IMR-90 (cell line): ENCODE measurements around the gene INO80E. TPM values are rescaled to one million over a fixed set of nuclear protein-coding genes. Genes with fewer than 3 reads are reported as not detected.

ENCODE experiments used
- ATAC-seq: fragments of 200-7000 bp; cut with Tn5 transposase; 2 replicates; pipeline ENCODE4 v1.9.1; 2020; ENCODE audit warnings: low read depth, mild to moderate bottlenecking, moderate library complexity
- BruUV-seq: library from RNA; stranded (reverse); fragments of 400-500 nt; replicated peaks from 2 replicates; lab custom pipeline; 2021; lab: Mats Ljungman, UMichigan
- CTCF ChIA-PET: fragments of 300-600 bp; formaldehyde crosslinking; extraction: SDS; loops from one replicate; lab custom pipeline; 2021; ENCODE audit warnings: antibody characterized with exemption; lab: Yijun Ruan, JAX
- POLR2A ChIA-PET: fragments of 300-600 bp; sonication (Branson Sonifier 250); formaldehyde crosslinking; loops from one replicate; lab custom pipeline; 2022; ENCODE audit warnings: antibody characterized with exemption; ENCODE audit not compliant: unreplicated experiment; lab: Charles Lee
- DNase-seq: peaks from one replicate; pipeline ENCODE4 v3.0.0; 2013
- H2AFZ ChIP-seq: replicated peaks from 2 replicates; pipeline ENCODE3; 2013; ENCODE audit warnings: low read length, mild to moderate bottlenecking; ENCODE audit not compliant: poor library complexity
- H2AK5ac ChIP-seq: 2 replicates; pipeline ENCODE4 v1.6.1; 2013; ENCODE audit warnings: low read depth, low read length, inconsistent platforms
- H2AK9ac ChIP-seq: replicated peaks from 2 replicates; pipeline ENCODE3; 2013; ENCODE audit warnings: mild to moderate bottlenecking, low read depth, low read length, moderate library complexity; ENCODE audit not compliant: poor library complexity
- H2BK120ac ChIP-seq: 2 replicates; pipeline ENCODE4 v1.6.1; 2013; ENCODE audit warnings: low read depth, low read length, inconsistent platforms
- H2BK15ac ChIP-seq: 3 replicates; pipeline ENCODE4 v1.6.1; 2013; ENCODE audit warnings: low read depth, low read length, inconsistent platforms
- H2BK20ac ChIP-seq: 2 replicates; pipeline ENCODE4 v1.6.1; 2013; ENCODE audit warnings: low read depth, mild to moderate bottlenecking, inconsistent platforms, low read length, moderate library complexity
- H2BK5ac ChIP-seq: 2 replicates; pipeline ENCODE4 v1.6.1; 2013; ENCODE audit warnings: mild to moderate bottlenecking, low read depth, low read length, inconsistent platforms; ENCODE audit not compliant: poor library complexity, severe bottlenecking
- H3K14ac ChIP-seq: replicated peaks from 2 replicates; pipeline ENCODE4 v1.6.1; 2013; ENCODE audit warnings: low read depth, low read length, inconsistent platforms
- H3K18ac ChIP-seq: 2 replicates; pipeline ENCODE4 v1.6.1; 2013; ENCODE audit warnings: low read depth, low read length, control low read depth
- H3K23ac ChIP-seq: 2 replicates; pipeline ENCODE4 v1.6.1; 2013; ENCODE audit warnings: low read depth, low read length, inconsistent platforms
- H3K27ac ChIP-seq: 2 replicates; pipeline ENCODE4 v1.5.1; 2013; ENCODE audit warnings: mild to moderate bottlenecking, control low read depth, low read length; ENCODE audit not compliant: insufficient read depth
- H3K27me3 ChIP-seq: 2 replicates; pipeline ENCODE4 v1.6.1; 2013; ENCODE audit warnings: low read length; ENCODE audit not compliant: control insufficient read depth, insufficient read depth
- H3K36me3 ChIP-seq: 2 replicates; pipeline ENCODE4 v1.6.1; 2013; ENCODE audit warnings: low read length, mixed read lengths; ENCODE audit not compliant: control insufficient read depth, insufficient read depth
- H3K4ac ChIP-seq: 2 replicates; pipeline ENCODE4 v1.6.1; 2013; ENCODE audit warnings: low read depth, low read length, inconsistent platforms
- H3K4me1 ChIP-seq: 2 replicates; pipeline ENCODE4 v1.6.1; 2013; ENCODE audit warnings: low read length, mixed read lengths; ENCODE audit not compliant: control insufficient read depth, insufficient read depth
- H3K4me2 ChIP-seq: 2 replicates; pipeline ENCODE4 v1.6.1; 2013; ENCODE audit warnings: low read depth, mild to moderate bottlenecking, control low read depth, low read length, moderate library complexity
- H3K4me3 ChIP-seq: 2 replicates; pipeline ENCODE4 v1.5.1; 2013; ENCODE audit warnings: low read depth, mild to moderate bottlenecking, control low read depth, low read length, moderate library complexity; ENCODE audit not compliant: insufficient read depth
- H3K56ac ChIP-seq: 2 replicates; pipeline ENCODE4 v1.6.1; 2013; ENCODE audit warnings: low read length, inconsistent platforms; ENCODE audit not compliant: insufficient read depth; ENCODE audit errors: extremely low read depth
- H3K79me1 ChIP-seq, 2 experiments: 2 replicates each; pipeline ENCODE4 v1.6.1; 2013; ENCODE audit warnings: low read length in 2 of 2, inconsistent platforms in 1 of 2, low read depth in 1 of 2
- H3K9ac ChIP-seq: 2 replicates; pipeline ENCODE4 v1.6.1; 2013; ENCODE audit warnings: low read depth, low read length, control low read depth
- H3K9me1 ChIP-seq: 2 replicates; pipeline ENCODE4 v1.6.1; 2013; ENCODE audit warnings: low read length, inconsistent platforms; ENCODE audit not compliant: insufficient read depth
- H3K9me3 ChIP-seq: 2 replicates; pipeline ENCODE4 v1.6.1; 2013; ENCODE audit warnings: low read length; ENCODE audit not compliant: control insufficient read depth, insufficient read depth
- H4K20me1 ChIP-seq: 2 replicates; pipeline ENCODE4 v1.6.1; 2013; ENCODE audit warnings: low read length, inconsistent platforms; ENCODE audit not compliant: insufficient read depth
- H4K5ac ChIP-seq: 2 replicates; pipeline ENCODE4 v1.6.1; 2013; ENCODE audit warnings: mild to moderate bottlenecking, low read depth, low read length, control low read depth
- H4K8ac ChIP-seq, 2 experiments: 2 replicates each; pipeline ENCODE4 v1.6.1; 2013; ENCODE audit warnings: low read depth in 2 of 2, low read length in 2 of 2, control low read depth in 1 of 2, inconsistent platforms in 1 of 2
- H4K91ac ChIP-seq: 2 replicates; pipeline ENCODE4 v1.6.1; 2013; ENCODE audit warnings: low read depth, low read length, inconsistent platforms; ENCODE audit not compliant: insufficient read depth
- BHLHE40 ChIP-seq: fragments of 150-350 bp; IDR thresholded peaks from 2 replicates; pipeline ENCODE4 v1.6.1; 2016; ENCODE audit warnings: mild to moderate bottlenecking, low read depth, low read length
- CEBPB ChIP-seq: IDR thresholded peaks from 2 replicates; pipeline ENCODE4 v1.6.1; 2012; ENCODE audit warnings: low read depth, low read length, improper control_type of control experiment
- CHD1 ChIP-seq: IDR thresholded peaks from 2 replicates; pipeline ENCODE4 v1.6.1; 2012; ENCODE audit warnings: low read depth, low read length, improper control_type of control experiment
- CTCF ChIP-seq: conservative IDR thresholded peaks from 2 replicates; pipeline ENCODE4 v1.5.1; 2012; ENCODE audit warnings: mild to moderate bottlenecking, low read depth, low read length, improper control_type of control experiment
- ELK1 ChIP-seq: fragments of 150-350 bp; IDR thresholded peaks from 2 replicates; pipeline ENCODE4 v1.6.1; 2016; ENCODE audit warnings: low read depth, mild to moderate bottlenecking, low read length, moderate library complexity, borderline replicate concordance
- FOS ChIP-seq: fragments of 150-350 bp; IDR thresholded peaks from 2 replicates; pipeline ENCODE4 v1.6.1; 2016; ENCODE audit warnings: low read depth, low read length
- MAFK ChIP-seq: IDR thresholded peaks from 2 replicates; pipeline ENCODE4 v1.6.1; 2012; ENCODE audit warnings: low read depth, low read length, improper control_type of control experiment
- MAZ ChIP-seq: IDR thresholded peaks from 2 replicates; pipeline ENCODE4 v1.6.1; 2012; ENCODE audit warnings: low read depth, mild to moderate bottlenecking, low read length, improper control_type of control experiment, moderate library complexity, borderline replicate concordance
- MXI1 ChIP-seq: IDR thresholded peaks from 2 replicates; pipeline ENCODE4 v1.6.1; 2012; ENCODE audit warnings: low read depth, mild to moderate bottlenecking, low read length, moderate library complexity, borderline replicate concordance
- NFE2L2 ChIP-seq: fragments of 150-350 bp; IDR thresholded peaks from 2 replicates; pipeline ENCODE4 v1.6.1; 2016; ENCODE audit warnings: low read depth, mild to moderate bottlenecking, low read length
- POLR2A ChIP-seq: IDR thresholded peaks from 2 replicates; pipeline ENCODE4 v1.6.1; 2012; ENCODE audit warnings: mild to moderate bottlenecking, low read depth, low read length
- RAD21 ChIP-seq: IDR thresholded peaks from 2 replicates; pipeline ENCODE4 v1.6.1; 2012; ENCODE audit warnings: low read length, improper control_type of control experiment
- RCOR1 ChIP-seq: IDR thresholded peaks from 2 replicates; pipeline ENCODE4 v1.6.1; 2012; ENCODE audit warnings: mild to moderate bottlenecking, low read length, improper control_type of control experiment; ENCODE audit not compliant: insufficient replicate concordance
- RFX5 ChIP-seq: IDR thresholded peaks from 2 replicates; pipeline ENCODE4 v1.8.0; 2012; ENCODE audit warnings: low read depth, mild to moderate bottlenecking, low read length, moderate library complexity
- SMC3 ChIP-seq: fragments of 150-350 bp; IDR thresholded peaks from 2 replicates; pipeline ENCODE4 v1.6.1; 2016; ENCODE audit warnings: low read depth, mild to moderate bottlenecking, antibody characterized with exemption, low read length, moderate library complexity
- USF2 ChIP-seq: fragments of 150-350 bp; IDR thresholded peaks from 2 replicates; pipeline ENCODE4 v1.6.1; 2017; ENCODE audit warnings: mild to moderate bottlenecking, antibody characterized with exemption, low read length, low read depth
- WGBS, 2 experiments: methylation state at CpG; one replicate each; pipeline versions ENCODE4 v1.1.5 to v1.1.7; 2013; ENCODE audit warnings: missing lambda C conversion rate in 2 of 2; ENCODE audit not compliant: insufficient read length in 1 of 2; ENCODE audit errors: extremely low coverage in 2 of 2; 5-methylcytosine and 5-hydroxymethylcytosine counted together
- dilution Hi-C: fragments of 300-500 bp; cut with HindIII; formaldehyde crosslinking; loops from one replicate; pipeline ENCODE4 v1.14.3; 2018; ENCODE audit warnings: low sequenced_read_pairs; ENCODE audit not compliant: unreplicated experiment
- in situ Hi-C: fragments of 300-500 bp; cut with MboI; formaldehyde crosslinking; loops from 3 replicates; pipeline ENCODE4 v1.14.3; 2019; ENCODE audit warnings: low sequenced_read_pairs, inconsistent platforms, mixed read lengths
- intact Hi-C: fragments of 100-400 bp; cut with micrococcal nuclease; formaldehyde crosslinking; loops from 2 replicates; pipeline ENCODE4 v1.10.0; 2022
- polyA plus RNA-seq, 3 experiments: library from polyadenylated mRNA; depleted of rRNA; stranded (reverse); fragments of >200 nt; gene quantifications; 2 replicates each; pipeline ENCODE4 v1.2.3, GENCODE V29; 2012; ENCODE audit warnings: low replicate concordance in 1 of 3
- total RNA-seq: library from RNA; depleted of rRNA; stranded (reverse); fragments of >200 nt; gene quantifications from 2 replicates; pipeline ENCODE4 v1.2.3, GENCODE V29; 2012

Gene INO80E
- total and polyA plus RNA-seq, 2 of the 4 experiments (the other 2 are of a cell fraction) = 40.9 to 42.1 TPM

- no TSS peak for BruUV-seq
- no peak overlapping the region for H3K4me2 ChIP-seq
- no peak for TF ChIP-seq MAFK
- no peak for TF ChIP-seq NFE2L2
- TF ChIP-seq MAZ = no peak
- TF ChIP-seq FOS = no peak
- no peak for TF ChIP-seq CTCF
- no peak for TF ChIP-seq CEBPB
- TF ChIP-seq USF2 = no peak
- TF ChIP-seq CHD1 = no peak
- no peak for TF ChIP-seq ELK1
- TF ChIP-seq SMC3 = no peak
- TF ChIP-seq RFX5 = no peak
- no peak for TF ChIP-seq POLR2A
- no peak for TF ChIP-seq MXI1
- no peak for TF ChIP-seq RAD21
- TF ChIP-seq BHLHE40 = no peak
- TF ChIP-seq RCOR1 = no peak
- no peak overlapping the region for H2BK5ac ChIP-seq
- H4K91ac ChIP-seq = no peak overlapping the region
- H2BK15ac ChIP-seq = no peak overlapping the region
- no peak overlapping the region for H2AK9ac ChIP-seq
- no peak overlapping the region for H3K56ac ChIP-seq
- H3K18ac ChIP-seq = no peak overlapping the region
- CTCF ChIA-PET = no interaction called here
- POLR2A ChIA-PET = no interaction called here
- H3K23ac ChIP-seq = no peak overlapping the region
- intact Hi-C loops (no loop called here), dilution Hi-C loops (no loop called here), in situ Hi-C loops (no loop called here)
- H3K4me1 ChIP-seq = no peaks in the 10 kb centered on the region
- H2BK20ac ChIP-seq = no peak overlapping the region
- H2AFZ ChIP-seq = peak overlapping the region; percentile 33
- no peak overlapping the region for H3K14ac ChIP-seq
- peaks cover 0 to 9% of the 10 kb centered on the region in 2 experiments; a peak in 1 of 4 replicates for H3K79me1 ChIP-seq
- no peak overlapping the region for H4K5ac ChIP-seq
- no peak overlapping the region for H2AK5ac ChIP-seq
- no peak overlapping the region for H2BK120ac ChIP-seq
- no peak overlapping the region for H3K9ac ChIP-seq
- ATAC-seq (no peak), DNase-seq (no peak)
- H3K9me3 ChIP-seq = no peaks in the 10 kb centered on the region
- no peak overlapping the region for H4K8ac ChIP-seq
- no peaks in the 10 kb centered on the region; the same call in 1 of the 2 replicates for H4K20me1 ChIP-seq
- no peaks in the 10 kb centered on the region for H3K9me1 ChIP-seq
- H3K4ac ChIP-seq = no peak overlapping the region
- no peak overlapping the region for H3K27ac ChIP-seq
- H3K36me3 ChIP-seq = peaks cover 76% of the 10 kb centered on the region
- WGBS, 2 experiments = no CpG with 5 or more reads among the region's 5 CpGs
- no peak overlapping the region for H3K4me3 ChIP-seq
- no peaks in the 10 kb centered on the region for H3K27me3 ChIP-seq
Observed at GRCh38 chr16:29986931-29987330, 9.1 kb upstream of the INO80E start.
